WTC11 (cell line): ENCODE results near the gene RPN2. TPM values are rescaled to one million over a fixed set of nuclear protein-coding genes. Genes with fewer than 3 reads are reported as not detected.

Experiments used
- ATAC-seq: fragments of 200-7000 bp; cut with Tn5 transposase; 2 replicates; pipeline ENCODE4 v1.10.0; 2021; ENCODE audit warnings: mild to moderate bottlenecking, moderate library complexity
- CTCF ChIA-PET: fragments of 300-600 bp; sonication (Branson Sonifier 250); formaldehyde crosslinking; loops from one replicate; lab custom pipeline; 2021; ENCODE audit warnings: antibody characterized with exemption; lab: Charles Lee
- POLR2A ChIA-PET: fragments of 350-600 bp; sonication (Branson Sonifier 250); formaldehyde crosslinking; loops from one replicate; lab custom pipeline; 2021; ENCODE audit warnings: antibody characterized with exemption; lab: Charles Lee
- DNase-seq: peaks from one replicate; pipeline ENCODE4 v3.0.0; 2021; ENCODE audit warnings: low spot score
- H3K27ac Mint-ChIP-seq: 2 replicates; pipeline ENCODE4 v1.8.0; 2021; ENCODE audit warnings: mixed read lengths
- H3K27me3 Mint-ChIP-seq: 2 replicates; pipeline ENCODE4 v1.8.0; 2021; ENCODE audit warnings: low read depth, mild to moderate bottlenecking, moderate library complexity, mixed read lengths
- H3K36me3 Mint-ChIP-seq: 2 replicates; pipeline ENCODE4 v1.8.0; 2021; ENCODE audit warnings: mixed read lengths
- H3K4me1 Mint-ChIP-seq: 2 replicates; pipeline ENCODE4 v1.8.0; 2022; ENCODE audit warnings: mixed read lengths
- H3K4me3 Mint-ChIP-seq: 2 replicates; pipeline ENCODE4 v1.8.0; 2021; ENCODE audit warnings: mild to moderate bottlenecking, moderate library complexity, mixed read lengths
- H3K9me3 Mint-ChIP-seq: 2 replicates; pipeline ENCODE4 v1.8.0; 2021; ENCODE audit warnings: mixed read lengths
- E2F4 ChIP-seq: sonication (generic); formaldehyde crosslinking; IDR thresholded peaks from 2 replicates; pipeline ENCODE4 v1.8.1; 2022; ENCODE audit warnings: low read depth, mild to moderate bottlenecking, moderate library complexity, missing genetic modification reagents, borderline replicate concordance
- FOXP1 ChIP-seq: sonication (generic); formaldehyde crosslinking; IDR thresholded peaks from 2 replicates; pipeline ENCODE4 v1.8.0; 2022; ENCODE audit warnings: missing genetic modification reagents, mild to moderate bottlenecking, moderate library complexity, borderline replicate concordance
- GABPB1 ChIP-seq: sonication (generic); formaldehyde crosslinking; IDR thresholded peaks from 2 replicates; pipeline ENCODE4 v1.8.1; 2023; ENCODE audit warnings: mild to moderate bottlenecking, missing genetic modification reagents
- HMGXB4 ChIP-seq: sonication (generic); formaldehyde crosslinking; IDR thresholded peaks from 2 replicates; pipeline ENCODE4 v1.8.1; 2023; ENCODE audit warnings: mild to moderate bottlenecking, moderate library complexity, missing genetic modification reagents
- MYBL2 ChIP-seq: sonication (generic); formaldehyde crosslinking; IDR thresholded peaks from 2 replicates; pipeline ENCODE4 v1.8.1; 2023; ENCODE audit warnings: mild to moderate bottlenecking, moderate library complexity, missing genetic modification reagents
- SMAD4 ChIP-seq: sonication (generic); formaldehyde crosslinking; IDR thresholded peaks from 2 replicates; pipeline ENCODE4 v1.8.0; 2022; ENCODE audit warnings: mild to moderate bottlenecking, missing genetic modification reagents
- SOX15 ChIP-seq: fragments of 250-450 bp; sonication (Bioruptor Pico); IDR thresholded peaks from 2 replicates; pipeline ENCODE4 v1.9.0; 2021; ENCODE audit warnings: mild to moderate bottlenecking
- STAT6 ChIP-seq: sonication (generic); formaldehyde crosslinking; conservative IDR thresholded peaks from 2 replicates; pipeline ENCODE4 v1.8.1; 2023; ENCODE audit warnings: mild to moderate bottlenecking, low read depth, missing genetic modification reagents, moderate library complexity
- TEAD4 ChIP-seq: sonication (generic); formaldehyde crosslinking; IDR thresholded peaks from 2 replicates; pipeline ENCODE4 v1.8.0; 2022; ENCODE audit warnings: mild to moderate bottlenecking, missing genetic modification reagents
- TP53 ChIP-seq: sonication (generic); formaldehyde crosslinking; IDR thresholded peaks from 2 replicates; pipeline ENCODE4 v1.8.1; 2023; ENCODE audit warnings: mild to moderate bottlenecking, missing genetic modification reagents
- ZBTB43 ChIP-seq: sonication (generic); formaldehyde crosslinking; IDR thresholded peaks from 2 replicates; pipeline ENCODE4 v1.8.1; 2023; ENCODE audit warnings: mild to moderate bottlenecking, missing genetic modification reagents
- total RNA-seq: library from RNA; stranded (reverse); gene quantifications from 3 replicates; pipeline ENCODE4 v1.2.3, GENCODE V29; 2021
- TF ChIP-seq, protein P1 (sequence below): sonication (generic); formaldehyde crosslinking; IDR thresholded peaks from 2 replicates; pipeline ENCODE4 v1.8.0; 2023; ENCODE audit warnings: missing genetic modification reagents, mild to moderate bottlenecking, borderline replicate concordance
- TF ChIP-seq, protein P2 (sequence below): sonication (generic); formaldehyde crosslinking; IDR thresholded peaks from 2 replicates; pipeline ENCODE4 v1.8.0; 2022; ENCODE audit warnings: mild to moderate bottlenecking, missing genetic modification reagents
- TF ChIP-seq, protein P3 (sequence below): sonication (generic); formaldehyde crosslinking; IDR thresholded peaks from 2 replicates; pipeline ENCODE4 v1.8.1; 2022; ENCODE audit warnings: low read depth, missing genetic modification reagents, borderline replicate concordance

The RPN2 gene
- total RNA-seq, 1 experiment from 2014 or later = 205 TPM

DNA sequence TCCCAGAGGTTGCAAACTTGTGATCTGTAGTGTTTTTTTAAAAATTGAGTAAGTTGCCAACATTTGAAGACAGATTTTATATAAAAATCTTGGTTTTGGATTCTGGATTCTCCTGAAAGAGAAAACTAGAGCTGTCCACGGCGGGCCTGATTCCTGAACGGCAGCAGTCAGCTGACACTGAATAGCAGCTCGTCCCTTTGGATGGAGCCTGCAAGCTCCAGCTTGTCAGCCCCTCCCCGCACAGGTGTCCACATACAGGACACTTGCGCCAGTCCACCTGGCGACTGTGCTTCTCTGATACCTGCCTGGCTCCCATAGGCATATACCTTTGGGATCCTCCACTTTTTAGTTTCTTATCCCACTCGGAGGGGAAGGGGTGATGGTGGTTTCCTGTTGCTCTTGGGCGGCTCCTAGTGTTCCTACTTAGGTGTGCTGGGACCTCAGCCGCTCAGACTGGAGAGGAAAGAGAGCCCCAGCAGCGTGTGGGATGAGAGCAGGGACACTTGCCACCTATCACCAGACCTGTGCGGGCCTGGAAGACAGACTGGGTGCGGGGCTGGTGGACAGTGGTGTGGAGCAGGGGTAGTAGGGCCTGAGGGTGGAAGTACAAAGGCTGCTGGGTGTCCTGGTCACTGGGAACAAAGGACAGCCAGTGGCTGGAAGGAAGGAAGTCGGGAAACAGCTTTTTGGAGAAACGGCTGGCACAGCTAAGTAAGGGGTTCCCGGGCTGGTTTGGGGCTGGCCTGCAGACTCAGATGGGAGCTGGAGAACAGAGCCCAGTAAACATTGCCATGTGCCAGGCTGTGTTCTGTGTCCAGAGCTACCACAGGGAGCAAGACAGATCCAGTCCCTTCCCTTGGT lies 64.2 kb downstream of the RPN2 start:
- POLR2A ChIA-PET = no interaction called here
- Mint-ChIP-seq H3K4me1 (peaks cover 22% of the 10 kb centered on the region), H3K27me3 (no peaks in the 10 kb centered on the region), H3K36me3 (peaks cover 55% of the 10 kb centered on the region), H3K4me3 (no peak overlapping the region), H3K9me3 (no peaks in the 10 kb centered on the region), H3K27ac (peak overlapping the region; percentile 97)
- TF ChIP-seq TP53 (0 out of 2 replicates have a peak, but pooled peaks have one; percentile 47), E2F4 (CRISPR knock-in tag) (no peak), STAT6 (CRISPR knock-in tag) (0 out of 2 replicates have a peak, but pooled peaks have one; percentile 39), SOX15 (no peak), MYBL2 (CRISPR knock-in tag) (no peak), SMAD4 (no peak), TEAD4 (CRISPR knock-in tag) (no peak), FOXP1 (CRISPR knock-in tag) (peak; percentile 17; the same call in 1 of the 2 replicates), HMGXB4 (CRISPR knock-in tag) (no peak), GABPB1 (CRISPR knock-in tag) (no peak), ZBTB43 (CRISPR knock-in tag) (no peak)
- TF ChIP-seq, protein P1, sequence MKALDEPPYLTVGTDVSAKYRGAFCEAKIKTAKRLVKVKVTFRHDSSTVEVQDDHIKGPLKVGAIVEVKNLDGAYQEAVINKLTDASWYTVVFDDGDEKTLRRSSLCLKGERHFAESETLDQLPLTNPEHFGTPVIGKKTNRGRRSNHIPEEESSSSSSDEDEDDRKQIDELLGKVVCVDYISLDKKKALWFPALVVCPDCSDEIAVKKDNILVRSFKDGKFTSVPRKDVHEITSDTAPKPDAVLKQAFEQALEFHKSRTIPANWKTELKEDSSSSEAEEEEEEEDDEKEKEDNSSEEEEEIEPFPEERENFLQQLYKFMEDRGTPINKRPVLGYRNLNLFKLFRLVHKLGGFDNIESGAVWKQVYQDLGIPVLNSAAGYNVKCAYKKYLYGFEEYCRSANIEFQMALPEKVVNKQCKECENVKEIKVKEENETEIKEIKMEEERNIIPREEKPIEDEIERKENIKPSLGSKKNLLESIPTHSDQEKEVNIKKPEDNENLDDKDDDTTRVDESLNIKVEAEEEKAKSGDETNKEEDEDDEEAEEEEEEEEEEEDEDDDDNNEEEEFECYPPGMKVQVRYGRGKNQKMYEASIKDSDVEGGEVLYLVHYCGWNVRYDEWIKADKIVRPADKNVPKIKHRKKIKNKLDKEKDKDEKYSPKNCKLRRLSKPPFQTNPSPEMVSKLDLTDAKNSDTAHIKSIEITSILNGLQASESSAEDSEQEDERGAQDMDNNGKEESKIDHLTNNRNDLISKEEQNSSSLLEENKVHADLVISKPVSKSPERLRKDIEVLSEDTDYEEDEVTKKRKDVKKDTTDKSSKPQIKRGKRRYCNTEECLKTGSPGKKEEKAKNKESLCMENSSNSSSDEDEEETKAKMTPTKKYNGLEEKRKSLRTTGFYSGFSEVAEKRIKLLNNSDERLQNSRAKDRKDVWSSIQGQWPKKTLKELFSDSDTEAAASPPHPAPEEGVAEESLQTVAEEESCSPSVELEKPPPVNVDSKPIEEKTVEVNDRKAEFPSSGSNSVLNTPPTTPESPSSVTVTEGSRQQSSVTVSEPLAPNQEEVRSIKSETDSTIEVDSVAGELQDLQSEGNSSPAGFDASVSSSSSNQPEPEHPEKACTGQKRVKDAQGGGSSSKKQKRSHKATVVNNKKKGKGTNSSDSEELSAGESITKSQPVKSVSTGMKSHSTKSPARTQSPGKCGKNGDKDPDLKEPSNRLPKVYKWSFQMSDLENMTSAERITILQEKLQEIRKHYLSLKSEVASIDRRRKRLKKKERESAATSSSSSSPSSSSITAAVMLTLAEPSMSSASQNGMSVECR (CRISPR knock-in tag) = no peak
- TF ChIP-seq, protein P2, sequence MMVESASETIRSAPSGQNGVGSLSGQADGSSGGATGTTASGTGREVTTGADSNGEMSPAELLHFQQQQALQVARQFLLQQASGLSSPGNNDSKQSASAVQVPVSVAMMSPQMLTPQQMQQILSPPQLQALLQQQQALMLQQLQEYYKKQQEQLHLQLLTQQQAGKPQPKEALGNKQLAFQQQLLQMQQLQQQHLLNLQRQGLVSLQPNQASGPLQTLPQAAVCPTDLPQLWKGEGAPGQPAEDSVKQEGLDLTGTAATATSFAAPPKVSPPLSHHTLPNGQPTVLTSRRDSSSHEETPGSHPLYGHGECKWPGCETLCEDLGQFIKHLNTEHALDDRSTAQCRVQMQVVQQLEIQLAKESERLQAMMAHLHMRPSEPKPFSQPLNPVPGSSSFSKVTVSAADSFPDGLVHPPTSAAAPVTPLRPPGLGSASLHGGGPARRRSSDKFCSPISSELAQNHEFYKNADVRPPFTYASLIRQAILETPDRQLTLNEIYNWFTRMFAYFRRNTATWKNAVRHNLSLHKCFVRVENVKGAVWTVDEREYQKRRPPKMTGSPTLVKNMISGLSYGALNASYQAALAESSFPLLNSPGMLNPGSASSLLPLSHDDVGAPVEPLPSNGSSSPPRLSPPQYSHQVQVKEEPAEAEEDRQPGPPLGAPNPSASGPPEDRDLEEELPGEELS (CRISPR knock-in tag) = no peak
- TF ChIP-seq, protein P3, sequence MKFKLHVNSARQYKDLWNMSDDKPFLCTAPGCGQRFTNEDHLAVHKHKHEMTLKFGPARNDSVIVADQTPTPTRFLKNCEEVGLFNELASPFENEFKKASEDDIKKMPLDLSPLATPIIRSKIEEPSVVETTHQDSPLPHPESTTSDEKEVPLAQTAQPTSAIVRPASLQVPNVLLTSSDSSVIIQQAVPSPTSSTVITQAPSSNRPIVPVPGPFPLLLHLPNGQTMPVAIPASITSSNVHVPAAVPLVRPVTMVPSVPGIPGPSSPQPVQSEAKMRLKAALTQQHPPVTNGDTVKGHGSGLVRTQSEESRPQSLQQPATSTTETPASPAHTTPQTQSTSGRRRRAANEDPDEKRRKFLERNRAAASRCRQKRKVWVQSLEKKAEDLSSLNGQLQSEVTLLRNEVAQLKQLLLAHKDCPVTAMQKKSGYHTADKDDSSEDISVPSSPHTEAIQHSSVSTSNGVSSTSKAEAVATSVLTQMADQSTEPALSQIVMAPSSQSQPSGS = no peak
- DNase-seq (peak; percentile 56), ATAC-seq (peak; percentile 81)
- CTCF ChIA-PET = interaction anchor here (0.6 to 2.4 kb wide), 8 partner anchors 8 to 153 kb away, joined by 3 to 14 read pairs (median 4); no protein-coding TSS in a partner anchor
